NCI-H1105 treated with DMSO at 0.1 percent for 48 hours (cell line): ENCODE measurements around the gene PARD3.

Experiments used
- DNase-seq: peaks from one replicate; lab custom pipeline; 2025; lab: John Stamatoyannopoulos, UW

PARD3 gene

GRCh38 chr10:34183016-34183796 is 631.9 kb downstream of the PARD3 start:
- no peak for DNase-seq

DNA sequence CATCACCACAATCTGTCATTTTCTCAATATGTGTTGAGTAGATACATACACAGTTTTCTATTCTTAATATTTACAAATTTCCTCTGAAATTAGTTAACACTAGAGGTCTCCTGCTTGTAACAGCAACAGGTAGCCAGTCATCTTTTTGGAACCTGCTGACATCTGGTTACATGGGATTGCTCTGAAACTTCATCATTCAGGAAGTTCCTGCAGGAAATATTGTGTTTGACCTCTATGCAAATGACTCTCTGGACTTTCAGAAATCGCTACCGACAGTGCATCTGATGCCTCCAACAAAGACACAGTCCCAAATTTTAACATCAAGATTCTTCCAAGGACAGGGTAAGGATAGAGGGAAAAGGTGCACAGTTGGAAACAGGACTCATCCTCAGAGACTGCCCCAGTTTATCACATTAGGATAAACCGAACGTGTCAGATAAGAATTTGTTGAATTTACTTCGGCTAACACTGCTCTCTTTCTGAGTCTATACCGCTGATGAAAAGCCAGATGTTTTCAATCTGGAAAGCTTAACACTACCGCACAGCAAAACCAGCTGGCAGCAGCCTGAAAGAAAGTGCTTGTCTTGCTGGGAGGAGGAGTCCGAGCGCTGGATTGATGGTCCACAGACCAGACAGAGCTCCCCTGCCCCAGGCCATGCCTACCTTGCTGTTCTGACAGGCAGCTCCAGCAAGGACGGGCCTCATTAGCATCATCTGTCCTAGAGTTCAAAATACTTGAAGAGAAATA is 633.4 kb downstream of the PARD3 start:
- no peak for DNase-seq

- no peak for DNase-seq
Observed at GRCh38 chr10:34180749-34181148, 634.3 kb downstream of the PARD3 start.

GRCh38 chr10:34179280-34179679 is 635.8 kb downstream of the PARD3 start:
- DNase-seq: peak; percentile 48

DNA sequence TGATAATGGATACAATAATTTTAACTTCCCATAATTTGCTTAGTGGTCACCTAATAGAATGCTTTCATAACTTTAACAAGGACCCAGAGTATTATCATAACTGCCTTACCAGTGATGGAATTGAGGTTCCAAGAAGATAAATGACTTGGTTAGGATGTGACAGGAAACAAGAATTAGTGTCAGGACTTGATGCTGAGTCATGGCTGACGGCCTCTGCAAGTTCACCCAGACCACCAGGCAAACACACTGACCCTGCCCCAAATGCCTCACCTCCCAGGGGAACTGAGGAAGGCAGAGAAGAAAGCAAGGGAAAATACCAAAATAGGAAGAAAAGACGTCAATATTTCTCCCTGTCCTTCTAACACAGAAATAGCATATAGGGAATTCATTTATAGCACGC is 636.3 kb downstream of the PARD3 start:
- DNase-seq: no peak

DNA sequence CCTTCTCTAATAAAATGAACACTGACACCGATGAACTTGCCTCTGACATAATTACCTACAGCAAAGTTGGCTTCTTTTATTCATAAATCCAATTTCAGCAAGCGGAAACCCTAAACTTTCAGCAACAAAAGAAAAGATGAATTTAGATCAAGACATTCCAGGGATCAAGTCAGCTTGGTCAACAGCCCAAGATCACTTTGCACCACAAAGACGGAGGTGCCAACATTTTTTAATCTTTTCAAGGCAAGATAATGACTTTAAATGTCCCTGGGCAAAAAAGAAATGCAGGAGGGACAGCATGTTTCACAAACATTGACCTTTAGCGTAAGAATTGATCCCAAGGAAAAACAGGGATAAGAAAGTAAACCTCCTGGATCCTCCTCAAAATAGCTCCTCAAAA is 636.9 kb downstream of the PARD3 start:
- DNase-seq: no peak

DNA sequence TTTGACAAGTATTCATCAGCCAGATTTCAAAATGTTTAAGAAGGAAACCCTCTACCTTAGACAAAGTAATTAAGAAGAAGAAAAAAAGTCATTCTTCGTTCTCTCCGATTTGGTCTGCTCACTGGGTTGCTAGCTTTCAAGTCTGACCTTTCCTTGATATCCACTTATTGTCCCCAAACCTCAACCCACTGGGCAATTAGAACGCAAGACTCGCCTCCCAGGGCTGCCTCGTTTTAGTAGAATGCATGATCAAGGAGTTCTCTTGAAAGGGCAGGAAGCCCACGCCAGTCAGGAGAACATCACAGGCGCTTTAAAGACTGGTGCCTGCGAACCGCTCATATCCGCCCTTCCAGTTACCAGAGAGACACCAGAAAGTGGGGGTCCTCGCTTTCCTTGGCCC is 637.7 kb downstream of the PARD3 start:
- DNase-seq: no peak

GRCh38 chr10:34176351-34176750 is 638.7 kb downstream of the PARD3 start:
- DNase-seq: peak; percentile 73

- peak; percentile 26 for DNase-seq
Observed at GRCh38 chr10:34175121-34175520, 640.0 kb downstream of the PARD3 start.

DNA sequence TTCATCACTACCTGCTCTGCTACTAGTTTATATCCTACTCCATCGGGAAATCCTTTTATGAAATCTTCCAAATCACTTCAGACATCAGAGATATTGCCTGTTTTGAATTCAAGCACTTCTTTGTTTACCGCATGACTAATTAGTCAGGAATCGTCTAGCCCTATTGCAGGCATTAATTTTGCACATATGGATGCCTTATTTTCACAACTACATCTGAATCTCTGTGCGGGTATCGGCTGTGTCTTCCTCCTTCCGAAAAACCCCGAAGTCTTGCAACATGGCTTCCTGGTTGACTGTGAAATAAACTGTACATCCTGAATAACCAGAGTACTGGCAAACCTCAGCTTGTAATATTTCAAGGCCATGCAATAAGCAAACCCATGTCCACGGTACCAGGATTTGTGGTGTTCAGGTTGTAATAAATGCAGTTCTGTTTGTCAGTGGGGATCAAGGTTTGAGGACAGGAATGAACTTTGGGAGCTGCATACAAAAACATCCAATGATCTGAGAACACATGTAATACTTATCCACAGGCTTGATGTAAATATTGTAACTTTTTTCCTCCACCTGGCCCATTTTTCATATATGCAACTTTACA is 642.1 kb downstream of the PARD3 start:
- DNase-seq: no peak

DNA sequence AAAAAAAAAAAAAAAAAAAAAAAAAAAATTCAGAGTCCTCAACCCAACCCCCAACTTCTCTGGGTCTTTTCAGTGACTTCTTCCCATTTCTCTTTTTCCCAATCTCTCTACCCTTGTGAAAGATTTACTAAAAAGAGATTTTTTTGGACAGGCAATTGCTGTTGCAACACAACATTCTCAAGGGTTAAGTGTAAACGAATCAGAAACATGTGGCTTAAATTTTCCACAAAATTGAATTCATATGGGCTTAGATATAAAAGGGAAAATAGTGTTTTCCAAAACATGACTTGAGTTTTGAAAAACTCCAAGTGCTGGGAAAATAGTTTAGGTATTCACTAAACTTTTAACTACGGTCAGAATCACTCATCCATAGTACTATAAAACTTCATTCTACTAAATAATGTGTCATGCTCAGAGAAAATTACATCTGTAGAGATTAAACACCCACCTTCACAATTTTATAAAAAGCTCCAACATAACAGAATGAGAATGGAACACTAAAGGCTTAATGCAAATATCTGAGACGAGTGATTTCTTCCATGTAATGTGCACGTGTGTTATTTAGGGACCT is 643.1 kb downstream of the PARD3 start:
- no peak for DNase-seq

DNA sequence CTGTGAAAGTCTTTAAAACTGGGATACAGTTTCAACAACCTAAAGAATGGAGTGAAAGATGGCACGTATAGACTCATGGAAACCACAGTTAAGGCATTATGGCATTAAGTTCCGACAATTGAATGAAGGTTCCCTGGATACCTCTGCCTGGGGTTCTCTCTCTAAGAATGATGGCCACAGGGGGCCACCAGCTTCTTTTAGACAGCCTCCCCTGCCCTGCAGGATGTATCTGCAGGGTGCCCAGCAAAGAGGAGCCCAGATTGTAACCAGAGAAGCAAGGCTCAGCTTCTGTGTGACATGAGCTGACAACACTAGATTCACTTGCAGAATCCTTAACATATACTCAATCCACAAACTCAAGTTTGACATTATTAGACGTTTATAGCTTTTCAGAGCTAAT is 645.4 kb downstream of the PARD3 start:
- DNase-seq: no peak

GRCh38 chr10:34169131-34169530 is 646.0 kb downstream of the PARD3 start:
- DNase-seq: no peak

- DNase-seq: peak; percentile 44
Observed at GRCh38 chr10:34168439-34168838, 646.7 kb downstream of the PARD3 start.

- no peak for DNase-seq
Observed at GRCh38 chr10:34166823-34167222, 648.3 kb downstream of the PARD3 start.

DNA sequence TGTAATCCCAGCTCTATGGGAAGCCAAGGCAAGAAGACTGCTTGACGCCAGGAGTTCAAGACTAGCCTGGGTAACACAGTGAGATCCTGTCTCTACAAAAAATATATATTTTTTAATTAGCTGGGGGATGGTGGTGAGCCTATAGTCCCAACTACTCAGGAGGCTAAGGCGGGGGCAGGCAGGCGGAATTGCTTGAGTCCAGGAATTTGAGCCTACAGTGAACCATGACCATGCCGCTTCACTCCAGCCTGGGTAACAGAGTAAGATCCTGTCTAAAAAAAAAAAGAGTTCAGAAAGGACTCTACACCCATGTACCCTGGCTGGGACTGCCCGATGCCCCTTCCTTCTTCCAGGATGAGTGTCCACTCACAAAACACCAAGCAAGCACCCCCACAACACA is 648.7 kb downstream of the PARD3 start:
- no peak for DNase-seq

GRCh38 chr10:34164029-34164428 is 651.1 kb downstream of the PARD3 start:
- DNase-seq: no peak

GRCh38 chr10:34163075-34163905 is 651.8 kb downstream of the PARD3 start:
- no peak for DNase-seq

DNA sequence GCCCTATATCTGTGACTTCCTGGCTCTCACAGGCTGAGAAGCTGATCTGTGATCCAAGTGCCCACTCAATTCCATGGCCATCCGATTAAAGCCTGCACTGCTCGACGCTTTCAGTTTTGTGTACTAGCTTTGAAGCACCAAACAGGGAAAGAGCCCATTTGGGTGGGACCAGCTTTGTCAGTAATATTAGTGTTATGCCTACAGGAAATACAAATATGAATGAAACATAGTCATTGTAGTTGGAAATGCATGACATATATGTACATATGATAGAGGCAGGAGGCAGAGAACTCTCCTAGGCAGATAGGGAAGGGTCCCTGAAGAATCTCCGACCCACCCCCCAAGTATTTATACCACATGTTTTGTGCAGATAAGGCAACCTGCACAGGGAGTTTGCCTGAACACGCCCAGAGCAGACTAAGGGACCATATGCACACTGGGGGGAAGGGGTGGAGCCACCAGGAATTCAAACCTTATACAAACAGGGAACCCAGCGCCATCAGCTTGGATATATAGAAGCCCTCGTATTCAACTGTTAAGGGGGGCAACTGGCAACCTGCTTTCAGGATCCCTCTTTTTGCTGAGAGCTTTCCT is 653.2 kb downstream of the PARD3 start:
- no peak for DNase-seq

DNA sequence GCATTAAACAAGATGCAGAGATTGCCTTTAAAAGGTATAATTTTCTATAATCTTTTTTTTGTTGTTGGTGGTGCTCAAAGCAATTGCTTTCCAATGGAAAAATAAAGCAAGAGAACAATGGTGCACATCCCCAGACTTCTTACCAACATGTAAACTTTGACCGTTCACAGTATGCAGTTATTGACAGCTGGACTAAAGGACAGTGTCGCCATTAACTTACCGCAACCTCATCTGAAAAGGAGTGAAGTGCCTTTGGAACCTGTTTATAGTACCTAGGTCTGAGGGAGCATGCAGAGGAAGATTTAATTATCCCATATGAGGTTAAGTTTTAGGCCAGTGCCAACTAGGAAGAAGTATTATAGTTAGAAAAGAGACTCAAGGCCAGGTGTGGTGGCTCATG is 654.5 kb downstream of the PARD3 start:
- DNase-seq: no peak

DNA sequence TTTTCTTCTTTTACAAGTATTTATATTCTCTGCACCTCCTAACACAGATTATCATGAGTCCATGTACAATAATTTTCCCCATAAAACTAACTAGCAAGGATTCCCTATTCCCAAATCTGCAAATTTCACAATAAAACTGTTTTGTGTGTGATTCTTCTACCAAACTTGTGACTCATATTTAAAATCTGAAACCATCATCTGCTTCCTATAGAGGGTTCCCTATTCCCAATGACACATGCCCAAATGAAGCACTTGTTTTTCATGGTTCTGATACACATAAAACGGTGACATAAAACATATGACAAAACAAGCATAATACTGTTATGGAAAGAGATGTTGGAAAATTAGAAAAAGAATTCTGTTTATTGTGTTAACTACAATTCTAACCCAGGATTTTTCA is 657.6 kb downstream of the PARD3 start:
- no peak for DNase-seq
